ENCODE data around the gene PMFBP1. TPM values are rescaled to one million over a fixed set of nuclear protein-coding genes. Genes with fewer than 3 reads are reported as not detected.

The PMFBP1 gene
- total RNA-seq, 1 experiment from 2014 or later, result 2.7 TPM

DNA sequence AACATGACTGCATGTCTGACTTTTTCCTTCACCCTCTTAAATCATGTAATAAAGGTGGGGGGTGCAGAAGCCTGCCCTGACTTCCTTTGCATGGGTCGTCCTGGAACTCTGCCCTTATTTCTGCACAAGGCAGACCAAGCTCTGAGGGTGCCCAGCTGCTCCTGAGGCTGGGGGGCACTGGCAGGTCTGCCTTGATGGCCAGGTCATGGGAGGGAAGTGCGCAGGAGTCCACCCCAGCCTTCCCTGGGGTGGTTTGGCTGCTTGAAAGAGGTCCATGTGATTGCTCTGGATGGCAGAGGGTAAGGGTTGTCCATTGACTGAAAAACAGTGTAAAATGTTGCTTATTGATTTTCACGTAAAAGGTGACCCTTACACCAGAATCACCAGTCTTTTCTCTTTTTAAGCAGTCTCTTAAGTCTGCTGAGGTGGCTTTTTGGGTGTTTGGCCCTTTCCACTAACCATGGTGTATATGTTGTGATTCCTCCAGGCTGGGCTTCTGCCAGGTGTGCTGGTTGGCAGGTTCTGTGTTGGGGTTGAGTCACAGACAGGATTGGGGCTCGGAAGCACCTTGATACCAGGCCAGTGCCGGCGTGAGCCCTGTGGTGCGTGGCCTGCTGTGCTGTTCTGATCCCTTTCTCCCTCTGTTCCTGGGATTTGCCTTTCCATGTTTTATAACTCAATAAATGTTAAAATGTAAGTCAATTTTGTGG, 58.9 kb downstream of the PMFBP1 start:
- Histone ChIP-seq H3K4me1 (ENCODE audit: insufficient read depth, low read length) (no peaks in the 10 kb centered on the region), H3K23ac (ENCODE audit: insufficient read length, low read depth, low read length) (no peak overlapping the region), H3K27me3 (ENCODE audit: insufficient read depth, low read length) (no peaks in the 10 kb centered on the region), H4K8ac (replicated peaks; ENCODE audit: insufficient read length, low read depth, low read length) (no peak overlapping the region), H2BK5ac (ENCODE audit: insufficient read length, low read length) (no peak overlapping the region), H2BK20ac (ENCODE audit: low read depth, low read length, poor library complexity, severe bottlenecking) (no peak overlapping the region), H3T11ph (ENCODE audit: low read length) (no peak overlapping the region), H4K5ac (ENCODE audit: insufficient read length, low read depth, low read length) (no peak overlapping the region), H2BK15ac (ENCODE audit: low read depth, low read length) (no peak overlapping the region), H2BK12ac (ENCODE audit: insufficient read length, low read depth, low read length) (no peak overlapping the region), H3K79me2 (ENCODE audit: insufficient read depth, low read length) (no peaks in the 10 kb centered on the region), H3K9me3 (ENCODE audit: control insufficient read depth, low read depth, low read length) (no peaks in the 10 kb centered on the region), H4K20me1 (ENCODE audit: control insufficient read depth, insufficient read depth, insufficient read length) (no peaks in the 10 kb centered on the region), H3K18ac (ENCODE audit: insufficient read length, low read depth, low read length) (no peak overlapping the region), H2AFZ (ENCODE audit: low read length) (no peak overlapping the region), H3K79me1 (ENCODE audit: insufficient read depth, low read depth, low read length, poor library complexity, severe bottlenecking) (no peaks in the 10 kb centered on the region), H3K9ac (ENCODE audit: extremely low read depth, insufficient read length, low read length) (no peak overlapping the region), H3K27ac (ENCODE audit: insufficient read length, low read depth, low read length) (no peak overlapping the region), H3K56ac (ENCODE audit: insufficient read length, low read depth, low read length) (no peak overlapping the region), H2AK5ac (ENCODE audit: insufficient read length, low read length) (no peak overlapping the region), H3K4me2 (ENCODE audit: insufficient read depth, insufficient read length, low read length) (no peak overlapping the region), H3K4ac (ENCODE audit: low read depth, low read length) (no peak overlapping the region), H4K91ac (ENCODE audit: insufficient read length, low read depth, low read length) (no peak overlapping the region), H3K14ac (ENCODE audit: insufficient read depth, low read length) (no peak overlapping the region), H2BK120ac (ENCODE audit: low read depth, low read length, poor library complexity, severe bottlenecking) (no peak overlapping the region), H3K23me2 (ENCODE audit: insufficient read length, low read depth, low read length, poor library complexity, severe bottlenecking) (no peaks in the 10 kb centered on the region)
- no peaks in the 10 kb centered on the region for H3K4me1 Mint-ChIP-seq
- H3K36me3 Mint-ChIP-seq (ENCODE audit: insufficient read depth in 1 of 3, low read depth in 3 of 3), result peaks cover 12 to 46% (median 44%) of the 10 kb centered on the region in 3 experiments
- no CpG with 5 or more reads among the region's 7 CpGs for WGBS (ENCODE audit: extremely low coverage, insufficient read length, low lambda C conversion rate)
- no peak for DNase-seq
- TF ChIP-seq, protein P1, sequence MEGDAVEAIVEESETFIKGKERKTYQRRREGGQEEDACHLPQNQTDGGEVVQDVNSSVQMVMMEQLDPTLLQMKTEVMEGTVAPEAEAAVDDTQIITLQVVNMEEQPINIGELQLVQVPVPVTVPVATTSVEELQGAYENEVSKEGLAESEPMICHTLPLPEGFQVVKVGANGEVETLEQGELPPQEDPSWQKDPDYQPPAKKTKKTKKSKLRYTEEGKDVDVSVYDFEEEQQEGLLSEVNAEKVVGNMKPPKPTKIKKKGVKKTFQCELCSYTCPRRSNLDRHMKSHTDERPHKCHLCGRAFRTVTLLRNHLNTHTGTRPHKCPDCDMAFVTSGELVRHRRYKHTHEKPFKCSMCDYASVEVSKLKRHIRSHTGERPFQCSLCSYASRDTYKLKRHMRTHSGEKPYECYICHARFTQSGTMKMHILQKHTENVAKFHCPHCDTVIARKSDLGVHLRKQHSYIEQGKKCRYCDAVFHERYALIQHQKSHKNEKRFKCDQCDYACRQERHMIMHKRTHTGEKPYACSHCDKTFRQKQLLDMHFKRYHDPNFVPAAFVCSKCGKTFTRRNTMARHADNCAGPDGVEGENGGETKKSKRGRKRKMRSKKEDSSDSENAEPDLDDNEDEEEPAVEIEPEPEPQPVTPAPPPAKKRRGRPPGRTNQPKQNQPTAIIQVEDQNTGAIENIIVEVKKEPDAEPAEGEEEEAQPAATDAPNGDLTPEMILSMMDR (conservative IDR thresholded peaks at IDR 0.05), result no peak
- H3K4me3 Mint-ChIP-seq, result no peak overlapping the region
- no peaks in the 10 kb centered on the region for H3K27me3 Mint-ChIP-seq (ENCODE audit: low read depth)
- no peaks in the 10 kb centered on the region for H3K9me3 Mint-ChIP-seq
- 0 out of 7 replicates have a peak overlapping the region, but pooled peaks of 1 of the 3 experiments have one; percentile 57 for H3K27ac Mint-ChIP-seq
